H9 (cell line): ENCODE data around the gene SLC38A5. TPM values are rescaled to one million over a fixed set of nuclear protein-coding genes. Genes with fewer than 3 reads are reported as not detected.

Experiments
- DNase-seq: peaks from one replicate; pipeline ENCODE4 v3.0.0-alpha.2; 2017
- H2AFZ ChIP-seq: one replicate; pipeline ENCODE4 v1.6.1; 2013; ENCODE audit warnings: mild to moderate bottlenecking, low read length, control low read depth, moderate library complexity
- H2AK5ac ChIP-seq: 2 replicates; pipeline ENCODE4 v1.6.1; 2013; ENCODE audit warnings: low read length, control low read depth, mixed read lengths; ENCODE audit not compliant: insufficient read length
- H2BK120ac ChIP-seq: one replicate; pipeline ENCODE4 v1.6.1; 2013; ENCODE audit warnings: low read depth, mild to moderate bottlenecking, low read length, control low read depth, inconsistent platforms; ENCODE audit not compliant: poor library complexity, severe bottlenecking
- H2BK12ac ChIP-seq: 2 replicates; pipeline ENCODE4 v1.6.1; 2013; ENCODE audit warnings: low read length, control low read depth, mixed read lengths, low read depth; ENCODE audit not compliant: insufficient read length
- H2BK15ac ChIP-seq: 2 replicates; pipeline ENCODE4 v1.6.1; 2013; ENCODE audit warnings: low read depth, low read length, control low read depth
- H2BK20ac ChIP-seq: one replicate; pipeline ENCODE4 v1.6.1; 2013; ENCODE audit warnings: low read depth, mild to moderate bottlenecking, low read length, control low read depth, inconsistent platforms; ENCODE audit not compliant: poor library complexity, severe bottlenecking
- H2BK5ac ChIP-seq: 2 replicates; pipeline ENCODE4 v1.6.1; 2013; ENCODE audit warnings: low read length, control low read depth, mixed read lengths; ENCODE audit not compliant: insufficient read length
- H3K14ac ChIP-seq: 2 replicates; pipeline ENCODE4 v1.6.1; 2013; ENCODE audit warnings: low read length, control low read depth; ENCODE audit not compliant: insufficient read depth
- H3K18ac ChIP-seq: 2 replicates; pipeline ENCODE4 v1.6.1; 2013; ENCODE audit warnings: low read depth, mild to moderate bottlenecking, mixed read lengths, low read length, control low read depth; ENCODE audit not compliant: insufficient read length
- H3K23ac ChIP-seq: 2 replicates; pipeline ENCODE4 v1.6.1; 2013; ENCODE audit warnings: low read length, control low read depth, mixed read lengths, low read depth; ENCODE audit not compliant: insufficient read length
- H3K23me2 ChIP-seq: 2 replicates; pipeline ENCODE4 v1.6.1; 2013; ENCODE audit warnings: low read depth, mild to moderate bottlenecking, mixed read lengths, low read length, control low read depth; ENCODE audit not compliant: insufficient read length, poor library complexity, severe bottlenecking
- H3K27ac ChIP-seq: 2 replicates; pipeline ENCODE4 v1.5.1; 2013; ENCODE audit warnings: low read length, control low read depth, mixed read lengths, low read depth; ENCODE audit not compliant: insufficient read length
- H3K27me3 ChIP-seq: 2 replicates; pipeline ENCODE4 v1.6.1; 2013; ENCODE audit warnings: low read length, control low read depth, inconsistent platforms; ENCODE audit not compliant: insufficient read depth
- H3K4ac ChIP-seq: 2 replicates; pipeline ENCODE4 v1.6.1; 2013; ENCODE audit warnings: low read depth, mild to moderate bottlenecking, control low read depth, inconsistent platforms, low read length, moderate library complexity
- H3K4me1 ChIP-seq: 2 replicates; pipeline ENCODE4 v1.6.1; 2013; ENCODE audit warnings: low read length, control low read depth, inconsistent platforms; ENCODE audit not compliant: insufficient read depth
- H3K4me2 ChIP-seq: 2 replicates; pipeline ENCODE4 v1.6.1; 2013; ENCODE audit warnings: low read length, control low read depth, mixed read lengths; ENCODE audit not compliant: insufficient read length, insufficient read depth
- H3K56ac ChIP-seq: 2 replicates; pipeline ENCODE4 v1.6.1; 2013; ENCODE audit warnings: low read depth, mild to moderate bottlenecking, mixed read lengths, low read length, control low read depth; ENCODE audit not compliant: insufficient read length
- H3K79me1 ChIP-seq: 2 replicates; pipeline ENCODE4 v1.6.1; 2013; ENCODE audit warnings: low read depth, mild to moderate bottlenecking, moderate library complexity, low read length, control low read depth, inconsistent platforms; ENCODE audit not compliant: insufficient read depth, poor library complexity, severe bottlenecking
- H3K79me2 ChIP-seq: 2 replicates; pipeline ENCODE4 v1.6.1; 2013; ENCODE audit warnings: low read length, control low read depth, inconsistent platforms; ENCODE audit not compliant: insufficient read depth
- H3K9ac ChIP-seq: 2 replicates; pipeline ENCODE4 v1.6.1; 2013; ENCODE audit warnings: low read length, control low read depth, mixed read lengths; ENCODE audit not compliant: insufficient read length; ENCODE audit errors: extremely low read depth
- H3K9me3 ChIP-seq: one replicate; pipeline ENCODE4 v1.6.1; 2013; ENCODE audit warnings: low read depth, low read length, inconsistent platforms; ENCODE audit not compliant: control insufficient read depth
- H3T11ph ChIP-seq: one replicate; pipeline ENCODE4 v1.6.1; 2013; ENCODE audit warnings: mild to moderate bottlenecking, low read length, control low read depth, inconsistent platforms
- H4K20me1 ChIP-seq: one replicate; pipeline ENCODE4 v1.6.1; 2013; ENCODE audit not compliant: control insufficient read depth, insufficient read length, insufficient read depth
- H4K5ac ChIP-seq: 2 replicates; pipeline ENCODE4 v1.6.1; 2013; ENCODE audit warnings: low read depth, mild to moderate bottlenecking, mixed read lengths, low read length, control low read depth; ENCODE audit not compliant: insufficient read length
- H4K8ac ChIP-seq: replicated peaks from 2 replicates; pipeline ENCODE4 v1.6.1; 2013; ENCODE audit warnings: low read length, control low read depth, mixed read lengths, low read depth; ENCODE audit not compliant: insufficient read length
- H4K91ac ChIP-seq: 2 replicates; pipeline ENCODE4 v1.6.1; 2013; ENCODE audit warnings: low read depth, mild to moderate bottlenecking, moderate library complexity, mixed read lengths, low read length, control low read depth; ENCODE audit not compliant: insufficient read length
- H3K27ac Mint-ChIP-seq, 3 experiments: 2 replicates in 2 of 3; 3 replicates in 1 of 3; pipeline ENCODE4 v1.8.0; 2020 to 2021; ENCODE audit warnings: mixed read lengths in 3 of 3, mild to moderate bottlenecking in 1 of 3, moderate library complexity in 1 of 3
- H3K27me3 Mint-ChIP-seq: 2 replicates; pipeline ENCODE4 v1.8.0; 2021; ENCODE audit warnings: low read depth, mild to moderate bottlenecking, moderate library complexity, mixed read lengths
- H3K36me3 Mint-ChIP-seq, 3 experiments: 2 replicates in 2 of 3; 3 replicates in 1 of 3; pipeline ENCODE4 v1.8.0; 2020 to 2021; ENCODE audit warnings: low read depth in 3 of 3, mixed read lengths in 3 of 3; ENCODE audit not compliant: insufficient read depth in 1 of 3
- H3K4me1 Mint-ChIP-seq, 2 experiments: 2 replicates each; pipeline ENCODE4 v1.8.0; 2020; ENCODE audit warnings: mixed read lengths in 2 of 2
- H3K4me3 Mint-ChIP-seq, 2 experiments: 2 replicates in 1 of 2; 3 replicates in 1 of 2; pipeline ENCODE4 v1.8.0; 2020 to 2021; ENCODE audit warnings: mild to moderate bottlenecking in 2 of 2, mixed read lengths in 2 of 2, moderate library complexity in 1 of 2
- H3K9me3 Mint-ChIP-seq, 2 experiments: 2 replicates in 1 of 2; 3 replicates in 1 of 2; pipeline ENCODE4 v1.8.0; 2020; ENCODE audit warnings: mild to moderate bottlenecking in 2 of 2, mixed read lengths in 2 of 2, moderate library complexity in 1 of 2
- CTCF ChIP-seq: fragments of 200-600 bp; sonication (generic); conservative IDR thresholded peaks from 3 replicates; pipeline ENCODE4 v1.8.0; 2021; ENCODE audit warnings: antibody characterized with exemption, mild to moderate bottlenecking
- WGBS: extraction: QIAGEN DNeasy Blood & Tissue Kit; methylation state at CpG from one replicate; pipeline ENCODE4 v1.1.7; 2013; ENCODE audit warnings: missing lambda C conversion rate, low lambda C conversion rate, mixed read lengths; ENCODE audit not compliant: insufficient read length; ENCODE audit errors: extremely low coverage; 5-methylcytosine and 5-hydroxymethylcytosine counted together
- total RNA-seq: library from RNA; stranded (reverse); gene quantifications from 2 replicates; pipeline ENCODE4 v1.2.1, GENCODE V29; 2021

SLC38A5 gene
- total RNA-seq, 1 experiment from 2014 or later, result 28.3 TPM

- Histone ChIP-seq H3K79me2 (no peaks in the 10 kb centered on the region), H2BK12ac (no peak overlapping the region), H3K27me3 (no peaks in the 10 kb centered on the region), H2AFZ (no peak overlapping the region), H3K4me1 (no peaks in the 10 kb centered on the region), H3K14ac (no peak overlapping the region), H3T11ph (no peak overlapping the region), H3K23me2 (peaks cover 5% of the 10 kb centered on the region), H2AK5ac (no peak overlapping the region), H3K27ac (no peak overlapping the region), H3K9ac (no peak overlapping the region), H3K79me1 (no peaks in the 10 kb centered on the region), H3K56ac (no peak overlapping the region), H3K4ac (no peak overlapping the region), H2BK5ac (no peak overlapping the region), H4K91ac (no peak overlapping the region), H2BK15ac (no peak overlapping the region), H4K5ac (no peak overlapping the region), H3K23ac (no peak overlapping the region), H4K20me1 (no peaks in the 10 kb centered on the region), H4K8ac (no peak overlapping the region), H2BK20ac (no peak overlapping the region), H2BK120ac (no peak overlapping the region), H3K18ac (no peak overlapping the region), H3K9me3 (peaks cover 26% of the 10 kb centered on the region), H3K4me2 (no peak overlapping the region)
- no peak for TF ChIP-seq CTCF
- Mint-ChIP-seq H3K4me3 (no peak overlapping the region), H3K36me3 (peaks cover 0 to 9% (median 5%) of the 10 kb centered on the region in 3 experiments; a peak in 5 of 7 replicates), H3K9me3 (peaks cover 67 to 69% of the 10 kb centered on the region in 2 experiments), H3K27ac (no peak overlapping the region), H3K4me1 (peaks cover 3 to 8% of the 10 kb centered on the region in 2 experiments; a peak in 3 of 4 replicates), H3K27me3 (peaks cover 4% of the 10 kb centered on the region; the same call in 1 of the 2 replicates)
- no peak for DNase-seq
- no CpG with 5 or more reads among the region's 5 CpGs for WGBS
Measured at GRCh38 chrX:48505481-48505880, 35.4 kb upstream of the SLC38A5 start.
